Measurements from ENCODE around the gene SEH1L.
"Not testable (repeated sequence)": the region's sequence is repeated elsewhere in the genome, so short reads cannot be mapped to it uniquely, and the experiment has no call there.

Gene SEH1L

GRCh38 chr18:12995952-12996477 lies 48.2 kb downstream of the SEH1L start:
- DNase-seq (ENCODE audit: low read depth, low spot score): no peak

DNA sequence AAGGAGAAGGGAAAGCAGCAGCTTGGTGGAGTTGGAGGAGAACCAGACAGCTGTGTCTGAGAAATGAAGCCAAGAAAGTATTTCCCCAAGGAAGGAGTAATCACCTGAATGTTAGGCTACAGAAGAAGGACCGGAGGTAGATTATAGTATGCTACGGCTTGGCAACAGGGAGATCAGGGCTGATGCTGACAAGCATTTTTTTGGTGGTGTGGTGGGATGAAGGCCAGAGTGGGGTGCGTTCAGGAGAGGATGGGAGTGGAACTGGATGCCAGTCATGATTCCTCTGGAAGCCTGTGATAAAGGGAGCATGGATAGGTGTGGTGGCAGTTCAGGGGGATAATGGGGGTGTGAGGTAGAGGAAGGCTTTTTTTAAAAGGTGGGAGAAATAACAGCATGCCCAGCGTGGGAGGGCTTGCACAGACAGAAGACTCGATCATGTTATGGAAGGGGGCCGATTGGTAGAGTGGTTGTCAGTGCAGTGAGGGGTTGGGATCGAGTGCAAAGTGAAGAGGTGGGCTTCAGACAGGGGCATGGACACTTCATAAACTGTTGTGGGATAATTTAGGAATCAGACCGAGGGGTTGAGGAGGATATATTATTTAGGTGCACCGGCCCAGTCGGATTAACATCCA lies 49.0 kb downstream of the SEH1L start:
- DNase-seq (ENCODE audit: low read depth, low spot score): no peak

- not testable (repeated sequence) for DNase-seq (ENCODE audit: low read depth, low spot score)
Measured at GRCh38 chr18:12997330-12997729, 49.5 kb downstream of the SEH1L start.

DNA sequence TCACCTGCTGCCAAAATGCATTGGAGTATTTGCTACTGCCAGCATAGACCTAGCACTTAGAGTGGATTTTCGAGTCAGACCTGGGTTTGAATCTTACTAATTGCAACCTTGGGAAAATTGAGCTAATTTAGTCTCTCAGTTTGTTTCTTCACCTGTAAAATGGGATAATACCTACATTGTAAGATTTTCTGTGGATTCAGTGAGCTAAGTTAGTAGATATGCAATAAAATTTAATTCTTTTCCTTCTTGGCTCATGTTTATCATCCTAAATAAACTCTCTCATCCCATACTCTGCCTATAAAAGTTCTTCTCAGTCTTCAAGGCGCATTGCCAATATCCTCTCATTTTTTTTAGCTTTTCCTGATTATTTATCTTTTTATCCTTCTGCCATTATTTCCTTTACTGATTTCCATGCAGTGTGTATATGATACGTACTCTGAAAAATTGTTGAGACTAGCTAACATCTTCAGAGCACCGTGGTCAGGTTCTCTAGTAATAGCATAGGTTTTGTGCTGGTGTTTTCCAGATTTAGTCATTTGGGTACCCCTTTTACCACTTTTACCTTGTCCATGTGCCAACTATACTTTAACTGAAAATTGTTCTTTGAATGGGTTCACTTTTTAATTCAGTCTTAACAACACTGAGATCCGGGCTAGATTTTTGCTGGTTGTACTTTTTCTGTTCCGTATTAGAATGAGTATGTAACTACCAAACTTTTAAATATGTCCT lies 50.7 kb downstream of the SEH1L start:
- DNase-seq (ENCODE audit: low read depth, low spot score): no peak

DNA sequence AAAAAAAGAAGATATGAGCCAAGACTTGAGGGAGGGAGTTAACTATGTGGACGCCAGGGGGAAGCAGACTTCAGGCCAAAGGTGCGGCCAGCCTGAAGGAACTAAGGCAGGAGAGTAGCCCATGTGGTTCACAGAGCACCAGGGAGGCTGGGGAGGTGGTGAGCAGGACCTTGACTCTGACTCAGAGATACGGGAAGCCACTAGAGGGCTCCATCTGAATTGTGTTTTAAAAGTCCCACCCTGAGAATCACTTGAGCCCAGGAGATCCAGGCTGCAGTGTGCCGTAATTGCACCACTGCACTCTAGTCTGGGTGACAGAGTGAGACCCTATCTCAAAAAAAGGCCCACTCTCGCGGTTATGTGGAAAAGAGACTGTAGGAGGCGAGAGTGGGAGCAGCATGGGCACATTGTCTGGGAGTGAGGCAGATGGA lies 55.7 kb downstream of the SEH1L start:
- DNase-seq (ENCODE audit: low read depth, low spot score): peak; percentile 83

DNA sequence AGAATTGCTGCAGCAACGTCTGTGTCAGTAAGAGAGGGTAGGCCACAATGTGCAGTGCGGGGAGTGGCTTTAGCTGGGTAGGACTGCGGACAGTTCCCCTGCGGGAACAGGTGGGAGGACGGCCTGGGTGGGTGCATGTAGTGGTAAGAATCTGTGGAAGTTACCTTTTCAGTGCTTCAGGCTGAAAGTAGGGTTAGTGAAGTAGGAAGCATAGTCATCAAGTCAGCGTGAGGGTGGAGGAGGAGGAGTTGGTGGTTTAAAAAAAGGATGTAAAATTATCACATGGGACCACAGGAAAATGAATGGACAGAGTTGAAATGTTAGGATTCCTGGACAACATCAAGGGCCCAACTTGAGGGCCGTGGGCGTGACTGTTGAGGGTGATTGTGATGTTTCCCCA lies 56.6 kb downstream of the SEH1L start:
- no peak for DNase-seq (ENCODE audit: low read depth, low spot score)

GRCh38 chr18:13005289-13005688 lies 57.5 kb downstream of the SEH1L start:
- DNase-seq (ENCODE audit: low read depth, low spot score): no peak

DNA sequence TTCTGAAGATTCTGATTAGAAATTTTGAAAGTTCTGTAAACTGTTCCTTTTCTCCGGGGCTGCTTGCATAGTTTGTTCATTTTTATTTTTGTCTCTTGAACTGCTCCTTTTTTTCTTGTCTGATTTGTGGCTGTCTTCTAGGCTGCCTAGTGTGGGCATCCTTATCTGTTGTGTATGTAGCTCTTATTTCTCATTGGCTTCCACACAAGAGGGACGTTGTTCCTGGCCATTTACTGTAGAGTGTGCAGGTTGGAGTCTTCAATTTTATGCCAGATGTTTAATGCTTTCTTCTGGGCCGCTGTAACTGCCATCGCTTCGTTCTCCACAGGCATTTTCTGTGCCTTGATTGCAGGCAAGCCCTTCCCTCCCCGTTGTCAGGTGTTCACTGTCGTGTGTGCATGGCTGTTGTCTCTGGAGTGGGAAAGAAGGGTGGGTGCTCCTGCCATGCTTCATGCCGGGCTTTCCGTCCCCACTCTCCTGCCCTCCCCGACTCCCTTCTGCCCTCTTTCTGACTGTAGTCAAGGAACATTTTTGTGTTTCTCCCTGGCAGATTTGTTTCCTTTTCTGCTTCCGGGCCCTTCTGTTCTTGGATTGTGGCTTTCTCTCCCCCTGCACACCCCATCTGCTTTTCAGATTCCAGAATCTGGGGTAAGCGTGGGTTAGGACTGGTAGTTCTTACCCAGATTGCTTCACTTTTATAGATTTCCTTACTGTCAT lies 58.9 kb downstream of the SEH1L start:
- DNase-seq (ENCODE audit: low read depth, low spot score): no peak

GRCh38 chr18:13007248-13007560 lies 59.4 kb downstream of the SEH1L start:
- DNase-seq (ENCODE audit: low read depth, low spot score): no peak

- no peak for DNase-seq (ENCODE audit: low read depth, low spot score)
Measured at GRCh38 chr18:13011719-13012118, 63.9 kb downstream of the SEH1L start.

GRCh38 chr18:13014232-13014631 lies 66.4 kb downstream of the SEH1L start:
- no peak for DNase-seq (ENCODE audit: low read depth, low spot score)

GRCh38 chr18:13014818-13015217 lies 67.0 kb downstream of the SEH1L start:
- DNase-seq (ENCODE audit: low read depth, low spot score): no peak

DNA sequence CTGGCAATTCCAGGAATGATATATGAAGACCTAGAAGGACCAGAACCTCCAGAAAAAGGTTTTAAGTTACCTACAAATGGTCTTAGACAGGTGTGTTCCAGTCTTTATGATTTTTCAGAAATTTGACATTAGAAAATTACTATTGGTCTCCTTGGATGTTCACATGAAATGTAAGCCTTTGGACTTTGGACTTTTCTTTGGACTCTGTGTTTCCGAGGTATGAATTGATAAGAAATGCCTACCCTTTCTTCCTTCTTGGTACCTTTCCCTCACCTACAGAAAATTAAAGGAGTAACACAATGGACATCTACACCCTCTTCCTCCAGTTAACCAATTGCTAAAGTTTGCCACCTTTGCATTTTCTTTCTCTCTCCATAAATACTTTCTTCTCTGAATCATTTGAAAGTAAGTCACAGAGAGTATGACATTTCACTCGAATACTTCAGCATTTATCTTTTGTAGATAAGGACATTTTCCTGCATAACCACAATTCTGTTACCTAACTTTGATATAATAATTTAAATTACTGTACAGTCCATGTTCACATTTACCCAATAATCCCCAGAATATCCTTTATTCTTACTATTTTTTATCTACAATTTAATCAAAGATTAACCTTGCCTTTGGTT lies 69.5 kb downstream of the SEH1L start:
- no peak for DNase-seq (ENCODE audit: low read depth, low spot score)

DNA sequence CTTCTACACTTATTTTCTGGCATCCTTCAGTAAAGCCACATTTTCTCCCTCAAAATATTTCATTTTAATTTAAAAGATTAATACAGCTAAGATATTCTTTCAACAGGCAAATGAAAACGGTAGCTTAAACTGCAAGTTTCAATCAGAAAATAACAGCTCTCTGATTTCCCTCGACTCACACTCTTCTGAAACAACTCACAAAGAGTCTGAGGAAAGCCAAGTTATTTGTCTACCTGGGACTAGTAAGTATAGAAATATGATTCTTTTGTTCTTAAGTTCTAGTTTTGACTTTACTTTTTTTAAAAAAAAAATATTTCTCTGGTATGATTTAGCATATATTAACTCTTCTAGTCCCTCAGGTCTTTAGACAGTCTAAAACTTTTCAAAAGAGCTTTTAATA lies 70.6 kb downstream of the SEH1L start:
- no peak for DNase-seq (ENCODE audit: low read depth, low spot score)

GRCh38 chr18:13019301-13019700 lies 71.5 kb downstream of the SEH1L start:
- no peak for DNase-seq (ENCODE audit: low read depth, low spot score)

- DNase-seq (ENCODE audit: low read depth, low spot score): no peak
Measured at GRCh38 chr18:13022644-13023043, 74.8 kb downstream of the SEH1L start.

- no peak for DNase-seq (ENCODE audit: low read depth, low spot score)
Measured at GRCh38 chr18:13025233-13025632, 77.4 kb downstream of the SEH1L start.

- DNase-seq (ENCODE audit: low read depth, low spot score): peak; percentile 64
Measured at GRCh38 chr18:13026583-13027270, 78.9 kb downstream of the SEH1L start.

GRCh38 chr18:13028869-13029268 lies 81.1 kb downstream of the SEH1L start:
- DNase-seq (ENCODE audit: low read depth, low spot score): no peak

DNA sequence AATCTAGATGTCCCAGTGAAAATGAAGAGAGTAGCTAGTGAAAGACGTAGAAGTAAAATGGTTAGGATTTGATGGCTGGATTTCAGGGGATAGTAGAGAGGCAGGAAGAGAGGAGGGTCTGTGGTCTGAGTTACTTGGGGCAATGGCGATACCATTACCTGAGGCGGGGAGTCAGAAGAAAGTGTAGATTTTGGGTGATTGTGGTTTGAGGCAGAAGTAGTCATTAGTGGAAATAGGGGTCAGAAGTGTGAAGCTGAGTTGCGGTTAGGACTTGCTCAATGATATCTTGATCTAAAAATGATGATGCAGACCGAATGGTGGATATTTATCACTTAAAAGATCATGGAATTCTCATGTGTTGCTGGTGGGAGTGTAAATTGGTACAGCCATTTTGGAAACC lies 84.4 kb downstream of the SEH1L start:
- DNase-seq (ENCODE audit: low read depth, low spot score): no peak

DNA sequence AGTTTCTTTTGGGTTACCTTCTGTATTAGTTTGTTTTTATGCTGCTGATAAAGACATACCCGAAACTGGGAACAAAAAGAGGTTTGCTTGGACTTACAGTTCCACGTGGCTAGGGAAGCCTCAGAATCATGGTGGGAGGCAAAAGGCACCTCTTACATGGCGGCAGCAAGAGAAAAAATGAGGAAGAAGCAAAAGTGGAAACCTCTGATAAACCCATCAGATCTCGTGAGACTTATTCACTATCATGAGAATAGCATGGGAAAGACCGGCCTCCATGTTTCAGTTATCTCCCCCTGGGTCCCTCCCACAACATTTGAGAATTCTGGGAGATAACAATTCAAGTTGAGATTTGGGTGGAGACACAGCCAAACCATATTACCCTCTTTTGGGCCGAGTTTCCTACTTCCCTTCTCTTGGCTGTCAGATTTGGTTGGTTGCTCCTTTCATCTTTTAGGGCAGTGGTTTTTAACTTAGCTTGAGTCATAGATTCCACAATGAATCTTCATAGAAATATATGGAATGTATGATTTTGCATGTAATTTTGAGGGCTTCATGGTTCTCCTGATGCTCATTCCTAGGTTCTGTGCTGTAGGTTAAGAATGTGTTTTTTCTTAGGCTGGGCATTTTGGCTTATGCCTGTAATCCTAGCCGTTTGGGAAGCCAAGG lies 87.6 kb downstream of the SEH1L start:
- DNase-seq (ENCODE audit: low read depth, low spot score): no peak
